HepG2 (cell line): ENCODE measurements around the gene NDEL1. TPM values are rescaled to one million over a fixed set of nuclear protein-coding genes. Genes with fewer than 3 reads are reported as not detected.

Source experiments
- CBX2 ChIP-seq, 2 experiments: fragments of 200-600 bp in 1 of 2; sonication (generic); formaldehyde crosslinking in 1 of 2; IDR thresholded peaks; 2 replicates each; pipeline versions ENCODE4 v1.7.0 to v1.8.1; 2018 to 2022; ENCODE audit warnings: low read depth in 2 of 2, low read length in 1 of 2, mild to moderate bottlenecking in 1 of 2, missing genetic modification reagents in 1 of 2
- KLF9 ChIP-seq: IDR thresholded peaks from 2 replicates; pipeline ENCODE4 v1.6.1; 2016; ENCODE audit warnings: low read depth
- SMARCC2 ChIP-seq: fragments of 450-650 bp; IDR thresholded peaks from 2 replicates; pipeline ENCODE4 v1.6.1; 2017; ENCODE audit warnings: antibody characterized with exemption, mild to moderate bottlenecking
- SRSF1 ChIP-seq: fragments of 200-400 bp; formaldehyde crosslinking; optimal IDR thresholded peaks from 2 replicates; pipeline ENCODE3; 2017; ENCODE audit warnings: mild to moderate bottlenecking, low read depth, low read length, moderate library complexity
- TEAD3 ChIP-seq: optimal IDR thresholded peaks from 2 replicates; pipeline ENCODE3; 2016; ENCODE audit warnings: borderline replicate concordance
- ZKSCAN8 ChIP-seq: IDR thresholded peaks from 2 replicates; pipeline ENCODE4 v1.6.1; 2016; ENCODE audit warnings: borderline replicate concordance, missing genetic modification reagents, missing compliant biosample characterization
- ZMYM2 ChIP-seq: sonication (generic); formaldehyde crosslinking; IDR thresholded peaks from 2 replicates; pipeline ENCODE4 v1.8.0; 2022; ENCODE audit warnings: mild to moderate bottlenecking, missing genetic modification reagents
- ZNF367 ChIP-seq: sonication (generic); formaldehyde crosslinking; IDR thresholded peaks from 2 replicates; pipeline ENCODE4 v1.4.0; 2020; ENCODE audit warnings: missing genetic modification reagents, borderline replicate concordance
- ZNF432 ChIP-seq: sonication (generic); formaldehyde crosslinking; IDR thresholded peaks from 2 replicates; pipeline ENCODE4 v1.5.0; 2020; ENCODE audit warnings: missing genetic modification reagents, mild to moderate bottlenecking, borderline replicate concordance
- ZNF607 ChIP-seq: sonication (generic); formaldehyde crosslinking; IDR thresholded peaks from 2 replicates; pipeline ENCODE4 v1.5.1; 2020; ENCODE audit warnings: missing genetic modification reagents, mild to moderate bottlenecking, borderline replicate concordance
- ZNF660 ChIP-seq: sonication (generic); formaldehyde crosslinking; IDR thresholded peaks from 2 replicates; pipeline ENCODE4 v1.5.1; 2020; ENCODE audit warnings: mild to moderate bottlenecking, low read depth, missing genetic modification reagents, borderline replicate concordance
- ZNF883 ChIP-seq: sonication (generic); formaldehyde crosslinking; IDR thresholded peaks from 2 replicates; pipeline ENCODE4 v1.5.1; 2020; ENCODE audit warnings: mild to moderate bottlenecking, missing genetic modification reagents; ENCODE audit errors: not compliant biosample characterization
- ZSCAN25 ChIP-seq: sonication (generic); formaldehyde crosslinking; IDR thresholded peaks from 2 replicates; pipeline ENCODE4 v1.8.0; 2022; ENCODE audit warnings: mild to moderate bottlenecking, missing genetic modification reagents
- polyA plus RNA-seq, 8 experiments: library from polyadenylated mRNA; depleted of rRNA in 3 of 8; stranded (reverse) in 7 of 8; unstranded in 1 of 8; fragments of >200 nt; fragmentation: Illumina TruSeq in 4 of 8; extraction: Trizol in 4 of 8; gene quantifications; 2 replicates each; pipeline versions ENCODE4 v1.2.1 to v1.2.3, GENCODE V29; 2011 to 2016; ENCODE audit warnings: low read depth in 4 of 8, missing spikeins in 1 of 8, mixed read lengths in 1 of 8; ENCODE audit not compliant: insufficient read depth in 1 of 8
- total RNA-seq, 5 experiments: library from RNA; depleted of rRNA; stranded (reverse); fragments of >200 nt; fragmentation: Illumina TruSeq; extraction: Trizol; gene quantifications; 2 replicates each; pipeline ENCODE4 v1.2.3, GENCODE V29; 2016; ENCODE audit warnings: low read depth in 1 of 5
- TF ChIP-seq, protein P1 (sequence below), 2 experiments: IDR thresholded peaks; 2 replicates each; pipeline ENCODE4 v1.6.1; 2011 to 2012; ENCODE audit warnings: low read length in 2 of 2, borderline replicate concordance in 1 of 2, low read depth in 1 of 2, mild to moderate bottlenecking in 1 of 2, moderate library complexity in 1 of 2
- TF ChIP-seq, protein P2 (sequence below): sonication (generic); formaldehyde crosslinking; IDR thresholded peaks from 2 replicates; pipeline ENCODE4 v1.5.0; 2020; ENCODE audit warnings: mild to moderate bottlenecking, missing genetic modification reagents, borderline replicate concordance
- TF ChIP-seq, protein P3 (sequence below): IDR thresholded peaks from 2 replicates; pipeline ENCODE4 v1.6.1; 2016; ENCODE audit warnings: low read depth, borderline replicate concordance

Gene NDEL1
- total and polyA plus RNA-seq, 2 of the 13 experiments (the other 11 are each of a cell fraction or from before 2014, with no cell fraction given), result 59.8 to 153 TPM

DNA sequence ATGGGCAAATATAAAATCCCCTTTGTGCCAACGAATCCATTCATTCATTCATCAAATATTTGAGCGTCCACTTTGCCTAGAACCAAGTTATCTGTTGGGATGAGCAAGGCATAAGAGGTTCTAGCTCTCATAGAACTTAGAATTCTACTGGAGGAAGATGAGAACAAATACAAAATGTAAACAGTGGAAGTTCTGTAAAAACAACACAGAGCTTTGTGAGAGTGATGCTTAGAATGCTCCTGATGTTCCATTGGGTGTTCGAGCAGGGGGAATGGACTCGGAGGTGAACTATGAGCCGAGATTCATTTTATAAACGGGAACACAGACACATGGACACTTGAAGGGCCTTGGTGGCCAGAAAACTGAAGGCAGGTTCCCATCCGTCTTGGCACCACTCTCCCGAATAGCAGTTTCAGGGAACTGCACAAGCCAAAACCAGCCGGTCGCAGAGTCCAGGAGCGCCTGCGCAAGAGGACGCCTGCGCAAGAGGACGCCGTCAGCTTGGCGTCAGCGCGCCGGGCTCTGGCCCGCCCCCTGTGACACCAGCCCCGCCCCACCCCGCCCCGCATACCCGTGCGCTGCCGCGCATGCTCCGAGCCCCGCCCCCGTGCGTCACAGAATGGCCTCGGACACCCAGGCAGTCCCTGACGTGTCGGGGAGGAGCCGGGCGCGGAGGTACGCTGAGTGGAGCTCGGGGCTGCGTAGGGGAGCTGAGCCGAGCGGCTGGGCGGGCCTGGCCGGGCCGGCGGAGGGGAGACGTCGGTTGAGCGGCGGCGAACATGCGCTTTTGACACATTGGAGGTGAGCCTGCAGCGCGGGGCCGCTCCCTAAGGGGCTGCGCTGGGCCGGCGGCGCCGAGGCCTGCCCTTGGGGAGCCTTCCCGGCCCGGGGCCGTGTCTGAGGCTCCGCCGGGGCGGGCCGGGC lies at the start of gene NDEL1 (continued):
- TF ChIP-seq ZNF883 (CRISPR knock-in tag), result peak; percentile 92
- peak; percentile 30 for TF ChIP-seq TEAD3 (CRISPR knock-in tag)
- no peak for TF ChIP-seq ZMYM2 (CRISPR knock-in tag)
- no peak for TF ChIP-seq SMARCC2
- 0 out of 2 replicates have a peak, but pooled peaks have one; percentile 38 for TF ChIP-seq ZNF607 (CRISPR knock-in tag)
- TF ChIP-seq ZSCAN25 (CRISPR knock-in tag), result no peak
- no peak for TF ChIP-seq ZNF432 (CRISPR knock-in tag)
- TF ChIP-seq, protein P1, sequence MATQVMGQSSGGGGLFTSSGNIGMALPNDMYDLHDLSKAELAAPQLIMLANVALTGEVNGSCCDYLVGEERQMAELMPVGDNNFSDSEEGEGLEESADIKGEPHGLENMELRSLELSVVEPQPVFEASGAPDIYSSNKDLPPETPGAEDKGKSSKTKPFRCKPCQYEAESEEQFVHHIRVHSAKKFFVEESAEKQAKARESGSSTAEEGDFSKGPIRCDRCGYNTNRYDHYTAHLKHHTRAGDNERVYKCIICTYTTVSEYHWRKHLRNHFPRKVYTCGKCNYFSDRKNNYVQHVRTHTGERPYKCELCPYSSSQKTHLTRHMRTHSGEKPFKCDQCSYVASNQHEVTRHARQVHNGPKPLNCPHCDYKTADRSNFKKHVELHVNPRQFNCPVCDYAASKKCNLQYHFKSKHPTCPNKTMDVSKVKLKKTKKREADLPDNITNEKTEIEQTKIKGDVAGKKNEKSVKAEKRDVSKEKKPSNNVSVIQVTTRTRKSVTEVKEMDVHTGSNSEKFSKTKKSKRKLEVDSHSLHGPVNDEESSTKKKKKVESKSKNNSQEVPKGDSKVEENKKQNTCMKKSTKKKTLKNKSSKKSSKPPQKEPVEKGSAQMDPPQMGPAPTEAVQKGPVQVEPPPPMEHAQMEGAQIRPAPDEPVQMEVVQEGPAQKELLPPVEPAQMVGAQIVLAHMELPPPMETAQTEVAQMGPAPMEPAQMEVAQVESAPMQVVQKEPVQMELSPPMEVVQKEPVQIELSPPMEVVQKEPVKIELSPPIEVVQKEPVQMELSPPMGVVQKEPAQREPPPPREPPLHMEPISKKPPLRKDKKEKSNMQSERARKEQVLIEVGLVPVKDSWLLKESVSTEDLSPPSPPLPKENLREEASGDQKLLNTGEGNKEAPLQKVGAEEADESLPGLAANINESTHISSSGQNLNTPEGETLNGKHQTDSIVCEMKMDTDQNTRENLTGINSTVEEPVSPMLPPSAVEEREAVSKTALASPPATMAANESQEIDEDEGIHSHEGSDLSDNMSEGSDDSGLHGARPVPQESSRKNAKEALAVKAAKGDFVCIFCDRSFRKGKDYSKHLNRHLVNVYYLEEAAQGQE (IDR thresholded peaks at IDR 0.05; ENCODE audit: borderline replicate concordance in 1 of 2, low read depth in 1 of 2, low read length in 2 of 2), result no peak; a peak in 1 of 4 replicates
- TF ChIP-seq SRSF1, result no peak
- TF ChIP-seq KLF9 (CRISPR knock-in tag), result no peak
- TF ChIP-seq, protein P2, sequence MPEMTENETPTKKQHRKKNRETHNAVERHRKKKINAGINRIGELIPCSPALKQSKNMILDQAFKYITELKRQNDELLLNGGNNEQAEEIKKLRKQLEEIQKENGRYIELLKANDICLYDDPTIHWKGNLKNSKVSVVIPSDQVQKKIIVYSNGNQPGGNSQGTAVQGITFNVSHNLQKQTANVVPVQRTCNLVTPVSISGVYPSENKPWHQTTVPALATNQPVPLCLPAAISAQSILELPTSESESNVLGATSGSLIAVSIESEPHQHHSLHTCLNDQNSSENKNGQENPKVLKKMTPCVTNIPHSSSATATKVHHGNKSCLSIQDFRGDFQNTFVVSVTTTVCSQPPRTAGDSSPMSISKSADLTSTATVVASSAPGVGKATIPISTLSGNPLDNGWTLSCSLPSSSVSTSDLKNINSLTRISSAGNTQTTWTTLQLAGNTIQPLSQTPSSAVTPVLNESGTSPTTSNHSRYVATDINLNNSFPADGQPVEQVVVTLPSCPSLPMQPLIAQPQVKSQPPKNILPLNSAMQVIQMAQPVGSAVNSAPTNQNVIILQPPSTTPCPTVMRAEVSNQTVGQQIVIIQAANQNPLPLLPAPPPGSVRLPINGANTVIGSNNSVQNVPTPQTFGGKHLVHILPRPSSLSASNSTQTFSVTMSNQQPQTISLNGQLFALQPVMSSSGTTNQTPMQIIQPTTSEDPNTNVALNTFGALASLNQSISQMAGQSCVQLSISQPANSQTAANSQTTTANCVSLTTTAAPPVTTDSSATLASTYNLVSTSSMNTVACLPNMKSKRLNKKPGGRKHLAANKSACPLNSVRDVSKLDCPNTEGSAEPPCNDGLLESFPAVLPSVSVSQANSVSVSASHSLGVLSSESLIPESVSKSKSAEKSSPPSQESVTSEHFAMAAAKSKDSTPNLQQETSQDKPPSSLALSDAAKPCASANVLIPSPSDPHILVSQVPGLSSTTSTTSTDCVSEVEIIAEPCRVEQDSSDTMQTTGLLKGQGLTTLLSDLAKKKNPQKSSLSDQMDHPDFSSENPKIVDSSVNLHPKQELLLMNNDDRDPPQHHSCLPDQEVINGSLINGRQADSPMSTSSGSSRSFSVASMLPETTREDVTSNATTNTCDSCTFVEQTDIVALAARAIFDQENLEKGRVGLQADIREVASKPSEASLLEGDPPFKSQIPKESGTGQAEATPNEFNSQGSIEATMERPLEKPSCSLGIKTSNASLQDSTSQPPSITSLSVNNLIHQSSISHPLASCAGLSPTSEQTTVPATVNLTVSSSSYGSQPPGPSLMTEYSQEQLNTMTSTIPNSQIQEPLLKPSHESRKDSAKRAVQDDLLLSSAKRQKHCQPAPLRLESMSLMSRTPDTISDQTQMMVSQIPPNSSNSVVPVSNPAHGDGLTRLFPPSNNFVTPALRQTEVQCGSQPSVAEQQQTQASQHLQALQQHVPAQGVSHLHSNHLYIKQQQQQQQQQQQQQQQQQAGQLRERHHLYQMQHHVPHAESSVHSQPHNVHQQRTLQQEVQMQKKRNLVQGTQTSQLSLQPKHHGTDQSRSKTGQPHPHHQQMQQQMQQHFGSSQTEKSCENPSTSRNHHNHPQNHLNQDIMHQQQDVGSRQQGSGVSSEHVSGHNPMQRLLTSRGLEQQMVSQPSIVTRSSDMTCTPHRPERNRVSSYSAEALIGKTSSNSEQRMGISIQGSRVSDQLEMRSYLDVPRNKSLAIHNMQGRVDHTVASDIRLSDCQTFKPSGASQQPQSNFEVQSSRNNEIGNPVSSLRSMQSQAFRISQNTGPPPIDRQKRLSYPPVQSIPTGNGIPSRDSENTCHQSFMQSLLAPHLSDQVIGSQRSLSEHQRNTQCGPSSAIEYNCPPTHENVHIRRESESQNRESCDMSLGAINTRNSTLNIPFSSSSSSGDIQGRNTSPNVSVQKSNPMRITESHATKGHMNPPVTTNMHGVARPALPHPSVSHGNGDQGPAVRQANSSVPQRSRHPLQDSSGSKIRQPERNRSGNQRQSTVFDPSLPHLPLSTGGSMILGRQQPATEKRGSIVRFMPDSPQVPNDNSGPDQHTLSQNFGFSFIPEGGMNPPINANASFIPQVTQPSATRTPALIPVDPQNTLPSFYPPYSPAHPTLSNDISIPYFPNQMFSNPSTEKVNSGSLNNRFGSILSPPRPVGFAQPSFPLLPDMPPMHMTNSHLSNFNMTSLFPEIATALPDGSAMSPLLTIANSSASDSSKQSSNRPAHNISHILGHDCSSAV (CRISPR knock-in tag), result no peak
- no peak; the same call in 1 of the 2 replicates for TF ChIP-seq ZKSCAN8 (CRISPR knock-in tag)
- TF ChIP-seq ZNF367, result peak; percentile 64; the same call in 1 of the 2 replicates
- TF ChIP-seq, protein P3, sequence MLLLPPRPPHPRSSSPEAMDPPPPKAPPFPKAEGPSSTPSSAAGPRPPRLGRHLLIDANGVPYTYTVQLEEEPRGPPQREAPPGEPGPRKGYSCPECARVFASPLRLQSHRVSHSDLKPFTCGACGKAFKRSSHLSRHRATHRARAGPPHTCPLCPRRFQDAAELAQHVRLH (CRISPR knock-in tag), result no peak
- no peak for TF ChIP-seq CBX2 (IDR thresholded peaks at IDR 0.05; ENCODE audit: low read depth, low read length)
- no peak for TF ChIP-seq CBX2 (CRISPR knock-in tag; IDR thresholded peaks at IDR 0.05; ENCODE audit: low read depth)
- TF ChIP-seq ZNF660 (CRISPR knock-in tag), result no peak
